Measurements from ENCODE around the gene CEBPB.
"Not testable (repeated sequence)": the region's sequence is repeated elsewhere in the genome, so short reads cannot be mapped to it uniquely, and the experiment has no call there.

The CEBPB gene

DNA sequence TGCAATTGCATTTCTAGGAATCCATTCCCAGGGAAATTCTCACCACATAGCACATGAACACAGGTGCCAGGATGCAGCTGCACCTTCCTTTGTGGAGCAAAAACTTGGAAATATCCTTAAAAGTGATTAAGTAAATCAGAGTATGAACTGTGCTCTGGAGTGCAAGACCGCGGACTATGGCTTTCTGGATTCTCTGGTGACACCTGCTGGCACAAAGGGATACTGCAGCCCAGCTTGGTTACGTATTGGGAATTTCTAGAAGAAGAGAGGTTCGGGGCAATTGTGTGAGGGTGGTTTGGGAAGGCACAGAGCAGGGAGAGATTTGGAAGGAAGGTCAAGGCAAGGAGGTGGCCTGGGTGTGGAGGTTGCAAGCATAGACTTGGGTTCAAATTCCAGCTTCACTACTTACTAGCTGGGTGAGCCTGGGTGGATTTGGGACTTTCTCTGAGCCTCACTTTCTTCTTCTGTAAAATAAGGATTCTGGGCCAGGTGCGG, 21.3 kb upstream of the CEBPB start:
- DNase-seq (ENCODE audit: low spot score) = peak; percentile 88

- no peak for DNase-seq (ENCODE audit: low spot score)
Measured at GRCh38 chr20:50170549-50171220, 19.9 kb upstream of the CEBPB start.

DNA sequence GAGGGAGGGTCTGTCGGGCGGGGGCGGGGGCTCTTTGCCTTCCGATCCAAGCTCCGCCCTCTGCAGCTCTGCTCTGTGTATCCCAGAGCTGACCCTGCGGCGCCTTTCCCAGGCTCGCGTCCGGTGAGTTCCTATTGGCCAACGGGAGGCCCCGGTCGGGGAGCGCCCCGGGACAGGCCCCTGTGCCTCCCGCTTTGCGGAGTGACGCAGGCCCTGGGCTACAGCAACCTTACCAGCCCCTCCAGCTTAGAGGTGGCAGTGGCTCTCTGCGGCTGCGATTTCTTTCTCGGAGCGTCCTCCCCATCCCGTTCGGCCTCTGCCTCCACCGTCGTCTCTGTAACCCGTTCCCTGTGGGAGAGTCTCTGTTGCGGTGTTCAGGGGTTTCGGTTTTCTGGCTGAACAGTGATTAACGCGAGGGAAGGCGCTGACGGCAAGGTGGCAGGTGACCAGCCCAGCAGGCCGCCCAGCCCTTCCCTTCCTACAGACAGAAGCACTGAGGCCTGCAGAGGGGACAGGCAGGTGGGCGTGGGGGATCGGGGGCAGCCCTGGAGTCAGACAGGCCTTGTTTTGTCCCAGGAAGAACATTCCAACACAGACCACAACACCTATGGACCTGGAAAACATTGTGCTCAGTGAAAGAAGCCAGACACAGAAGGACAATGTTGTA, 18.1 kb upstream of the CEBPB start:
- no peak for DNase-seq (ENCODE audit: low spot score)

- DNase-seq (ENCODE audit: low spot score) = no peak
Measured at GRCh38 chr20:50174456-50174855, 16.2 kb upstream of the CEBPB start.

- no peak for DNase-seq (ENCODE audit: low spot score)
Measured at GRCh38 chr20:50175938-50176933, 14.4 kb upstream of the CEBPB start.

GRCh38 chr20:50178672-50179071, 12.0 kb upstream of the CEBPB start:
- DNase-seq (ENCODE audit: low spot score) = not testable (repeated sequence)

DNA sequence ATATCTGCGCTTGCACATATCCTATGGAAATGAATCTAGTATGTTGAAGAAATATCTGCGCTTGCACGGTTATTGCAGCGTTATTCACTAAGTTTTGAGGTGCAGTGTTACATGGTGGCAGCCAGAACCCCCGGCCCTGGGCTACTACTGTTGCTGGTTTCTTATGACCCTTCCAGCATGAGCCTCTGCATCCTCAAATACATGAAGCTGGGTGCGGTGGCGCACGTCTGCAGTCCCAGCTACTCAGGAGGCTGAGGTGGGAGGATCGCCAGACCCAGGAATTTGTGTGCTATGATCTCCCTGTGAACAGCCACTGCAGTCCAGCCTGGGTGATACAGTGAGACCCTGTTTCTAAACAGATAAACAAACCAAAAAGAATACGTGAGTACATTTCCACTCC, 9.3 kb upstream of the CEBPB start:
- DNase-seq (ENCODE audit: low spot score) = no peak

DNA sequence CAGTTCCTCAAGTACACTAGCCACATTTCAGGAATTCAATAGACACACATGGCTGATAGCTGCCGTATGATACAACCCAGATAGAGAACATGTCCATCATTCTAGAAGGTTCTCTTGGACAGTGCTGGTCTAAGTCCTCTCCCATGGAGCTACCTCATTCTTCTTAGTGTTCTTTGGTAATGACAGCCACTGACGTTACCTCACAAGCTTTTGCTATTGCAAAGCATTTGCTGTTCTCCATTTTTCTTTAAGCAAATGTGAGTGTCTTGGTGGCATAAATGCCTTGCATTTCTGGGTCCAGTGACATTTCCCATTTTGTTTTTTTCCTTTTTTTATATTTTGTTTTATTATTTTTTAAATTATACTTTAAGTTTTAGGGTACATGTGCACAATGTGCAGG, 8.3 kb upstream of the CEBPB start:
- DNase-seq (ENCODE audit: low spot score) = no peak

DNA sequence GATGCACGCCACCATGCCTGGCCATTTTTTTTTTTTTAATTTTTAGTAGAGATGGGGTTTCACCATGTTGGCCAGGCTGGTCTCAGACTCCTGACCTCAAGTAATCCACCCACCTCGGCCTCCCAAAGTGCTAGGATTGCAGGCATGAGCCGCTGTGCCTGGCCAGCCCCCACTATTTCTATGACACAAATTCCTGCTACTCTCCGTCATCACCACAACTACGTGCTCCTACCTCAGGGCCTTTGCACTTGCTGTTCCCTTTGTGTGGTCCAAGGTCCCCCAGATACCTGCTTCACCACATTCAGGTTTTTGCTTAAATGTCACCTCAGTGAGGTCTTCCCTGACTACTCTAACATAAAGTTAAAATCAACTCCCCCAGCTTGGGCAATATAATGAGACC, 5.2 kb upstream of the CEBPB start:
- DNase-seq (ENCODE audit: low spot score) = no peak

GRCh38 chr20:50186151-50186885, 4.3 kb upstream of the CEBPB start:
- DNase-seq (ENCODE audit: low spot score) = peak; percentile 79

DNA sequence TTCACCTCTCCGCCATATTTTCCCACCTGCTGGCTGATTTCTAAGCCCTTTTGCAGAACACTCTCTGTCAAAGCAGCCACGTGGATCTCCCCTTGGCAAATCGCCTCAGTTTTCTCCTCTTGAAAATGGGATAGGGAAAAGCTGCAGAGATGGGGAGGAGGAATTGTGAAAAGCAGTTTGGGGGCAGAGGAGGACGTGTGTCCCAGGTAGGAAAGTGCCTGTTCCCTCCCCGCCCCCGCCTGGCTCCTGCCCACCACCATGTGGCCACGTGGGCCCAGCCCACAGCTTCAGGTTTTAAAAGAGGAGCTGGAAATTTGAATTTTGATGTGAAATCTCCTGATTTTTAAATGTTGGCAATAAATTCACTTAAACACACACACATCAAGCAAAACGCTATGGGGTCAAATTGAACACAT, 3.6 kb upstream of the CEBPB start:
- no peak for DNase-seq (ENCODE audit: low spot score)

DNA sequence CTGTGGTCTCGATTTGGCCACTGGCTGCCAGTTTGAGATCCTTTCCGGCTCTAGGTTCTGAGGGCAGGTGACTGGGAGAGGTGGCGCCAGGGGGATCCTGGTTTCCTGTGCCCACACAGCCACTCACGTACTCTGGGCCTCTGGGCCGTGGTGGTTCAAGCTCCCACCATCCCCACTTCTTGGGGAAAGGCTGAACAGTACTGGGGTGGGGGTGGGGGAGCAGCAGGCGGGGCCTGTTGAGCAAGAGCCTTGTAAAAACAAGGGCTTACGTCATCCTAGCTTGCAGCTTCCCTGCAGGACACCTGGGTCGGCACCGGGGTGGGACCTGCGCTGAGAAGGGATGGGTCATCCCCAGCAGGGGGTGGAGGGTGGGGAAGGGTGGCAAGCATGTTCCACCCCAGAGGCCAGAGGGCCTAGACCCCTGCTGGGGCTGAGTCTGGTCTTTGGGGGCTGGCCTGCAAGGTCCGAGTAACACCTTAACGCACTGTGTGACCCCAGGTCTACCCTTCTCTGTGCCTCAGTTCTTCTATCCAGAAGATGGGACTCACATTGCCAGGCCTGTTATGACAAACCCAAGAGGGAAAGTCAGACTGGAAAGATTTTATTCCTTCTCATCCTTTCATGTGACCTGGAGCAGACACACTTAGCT, 3.1 kb upstream of the CEBPB start:
- DNase-seq (ENCODE audit: low spot score) = no peak

DNA sequence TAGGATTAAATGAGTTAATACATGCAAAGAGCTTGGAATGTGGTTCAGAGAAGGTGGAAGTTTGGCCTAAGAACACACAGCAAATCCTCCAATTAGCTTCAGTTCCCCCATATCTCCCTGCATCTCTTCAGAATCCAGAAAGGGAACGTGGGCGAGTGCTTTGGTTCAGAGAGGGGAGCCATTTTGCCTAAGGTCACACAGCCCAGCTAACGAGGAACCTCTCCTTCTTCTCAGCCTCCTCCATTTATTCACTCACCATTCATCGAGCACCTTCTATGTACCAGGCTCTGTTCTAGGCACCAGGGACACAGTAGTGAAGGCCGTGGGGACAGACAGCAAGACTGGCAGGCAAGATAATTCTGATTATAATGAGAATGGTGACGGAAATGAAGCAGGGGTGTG, 2.3 kb upstream of the CEBPB start:
- no peak for DNase-seq (ENCODE audit: low spot score)

DNA sequence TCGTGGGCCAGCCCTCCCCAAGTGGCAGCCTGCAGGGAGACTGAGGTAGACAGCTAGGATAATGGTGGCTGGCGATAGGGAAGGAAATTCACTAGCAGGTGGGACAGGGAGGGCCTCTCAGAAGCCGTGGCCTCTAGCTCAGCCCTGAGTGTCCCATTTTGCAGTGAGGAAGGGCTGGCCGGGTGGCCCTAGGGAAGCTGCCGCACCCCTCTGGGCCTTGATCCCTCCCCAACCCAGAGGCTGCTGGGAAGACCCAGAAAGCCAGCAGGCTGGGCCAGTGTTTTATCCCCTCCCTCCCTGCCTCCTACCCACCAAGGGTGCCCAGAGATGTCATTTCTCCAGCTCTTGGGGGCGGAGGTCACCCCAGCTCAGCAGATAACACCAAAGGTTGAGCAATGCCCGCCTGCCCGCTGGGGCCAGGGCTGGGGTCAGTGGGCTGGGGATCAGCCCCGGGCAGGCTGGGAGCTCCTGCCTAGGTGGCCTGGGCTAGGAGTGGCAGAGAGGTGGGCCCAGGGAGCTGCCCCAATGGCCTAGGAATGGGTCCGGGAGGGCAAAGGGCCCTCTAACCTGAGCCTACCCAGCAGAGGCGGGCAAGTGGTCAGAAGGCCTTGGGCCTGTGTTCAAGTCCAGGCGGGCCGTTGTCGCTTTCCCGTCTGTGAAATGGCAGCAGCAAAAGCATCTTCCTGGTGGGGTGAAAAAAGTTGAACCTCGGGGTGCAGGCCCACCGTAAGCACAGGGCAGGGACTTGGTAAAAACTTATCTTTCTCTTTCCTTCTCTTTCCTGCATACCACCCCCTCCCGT, 1.6 kb upstream of the CEBPB start:
- DNase-seq (ENCODE audit: low spot score) = no peak

GRCh38 chr20:50189681-50190250, 864 bp upstream of the CEBPB start:
- DNase-seq (ENCODE audit: low spot score) = no peak

DNA sequence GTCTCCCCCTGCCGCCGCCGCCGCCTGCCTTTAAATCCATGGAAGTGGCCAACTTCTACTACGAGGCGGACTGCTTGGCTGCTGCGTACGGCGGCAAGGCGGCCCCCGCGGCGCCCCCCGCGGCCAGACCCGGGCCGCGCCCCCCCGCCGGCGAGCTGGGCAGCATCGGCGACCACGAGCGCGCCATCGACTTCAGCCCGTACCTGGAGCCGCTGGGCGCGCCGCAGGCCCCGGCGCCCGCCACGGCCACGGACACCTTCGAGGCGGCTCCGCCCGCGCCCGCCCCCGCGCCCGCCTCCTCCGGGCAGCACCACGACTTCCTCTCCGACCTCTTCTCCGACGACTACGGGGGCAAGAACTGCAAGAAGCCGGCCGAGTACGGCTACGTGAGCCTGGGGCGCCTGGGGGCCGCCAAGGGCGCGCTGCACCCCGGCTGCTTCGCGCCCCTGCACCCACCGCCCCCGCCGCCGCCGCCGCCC, 474 bp downstream of the CEBPB start:
- no peak for DNase-seq (ENCODE audit: low spot score)

DNA sequence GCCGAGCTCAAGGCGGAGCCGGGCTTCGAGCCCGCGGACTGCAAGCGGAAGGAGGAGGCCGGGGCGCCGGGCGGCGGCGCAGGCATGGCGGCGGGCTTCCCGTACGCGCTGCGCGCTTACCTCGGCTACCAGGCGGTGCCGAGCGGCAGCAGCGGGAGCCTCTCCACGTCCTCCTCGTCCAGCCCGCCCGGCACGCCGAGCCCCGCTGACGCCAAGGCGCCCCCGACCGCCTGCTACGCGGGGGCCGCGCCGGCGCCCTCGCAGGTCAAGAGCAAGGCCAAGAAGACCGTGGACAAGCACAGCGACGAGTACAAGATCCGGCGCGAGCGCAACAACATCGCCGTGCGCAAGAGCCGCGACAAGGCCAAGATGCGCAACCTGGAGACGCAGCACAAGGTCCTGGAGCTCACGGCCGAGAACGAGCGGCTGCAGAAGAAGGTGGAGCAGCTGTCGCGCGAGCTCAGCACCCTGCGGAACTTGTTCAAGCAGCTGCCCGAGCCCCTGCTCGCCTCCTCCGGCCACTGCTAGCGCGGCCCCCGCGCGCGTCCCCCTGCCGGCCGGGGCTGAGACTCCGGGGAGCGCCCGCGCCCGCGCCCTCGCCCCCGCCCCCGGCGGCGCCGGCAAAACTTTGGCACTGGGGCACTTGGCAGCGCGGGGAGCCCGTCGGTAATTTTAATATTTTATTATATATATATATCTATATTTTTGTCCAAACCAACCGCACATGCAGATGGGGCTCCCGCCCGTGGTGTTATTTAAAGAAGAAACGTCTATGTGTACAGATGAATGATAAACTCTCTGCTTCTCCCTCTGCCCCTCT, 1.1 kb downstream of the CEBPB start:
- no peak for DNase-seq (ENCODE audit: low spot score)

- DNase-seq (ENCODE audit: low spot score) = peak; percentile 90
Measured at GRCh38 chr20:50192364-50193198, 2.0 kb downstream of the CEBPB start.

All from COLO829 (cell line).